Prostate gland (tissue), 2 donors: ENCODE measurements around the gene TINAG.

Experiments used
- CTCF ChIP-seq, 4 experiments: fragments of 200-600 bp in 2 of 4; fragments of 450-650 bp in 2 of 4; sonication (generic) in 2 of 4; IDR thresholded peaks; 1 replicate in 3 of 4; 2 replicates in 1 of 4; pipeline ENCODE4 v1.5.1; 2016 to 2019; ENCODE audit warnings: antibody characterized with exemption in 4 of 4, mild to moderate bottlenecking in 2 of 4, moderate library complexity in 2 of 4
- POLR2AphosphoS5 ChIP-seq: sonication (generic); formaldehyde crosslinking; IDR thresholded peaks from one replicate; pipeline ENCODE4 v1.6.1; 2017; ENCODE audit warnings: antibody characterized with exemption

- TF ChIP-seq POLR2AphosphoS5 (no peak), CTCF (IDR thresholded peaks at IDR 0.05) (no peak)
Observed at GRCh38 chr6:54315656-54316055, 7.4 kb downstream of the TINAG start.
